HG02840 (cell line): ENCODE data around the gene EFNA5.

ENCODE experiments used
- ATAC-seq: cut with Tn5 transposase; IDR thresholded peaks from one replicate; pipeline ENCODE4 v1.9.1; 2021; ENCODE audit warnings: mild to moderate bottlenecking, moderate library complexity, moderate number of reproducible peaks; ENCODE audit not compliant: unreplicated experiment, low FRiP score

EFNA5 gene

GRCh38 chr5:107576736-107577393 lies 93.9 kb downstream of the EFNA5 start:
- ATAC-seq, result no peak

- ATAC-seq, result no peak
Measured at GRCh38 chr5:107576155-107576554, 94.6 kb downstream of the EFNA5 start.

GRCh38 chr5:107574287-107574686 lies 96.5 kb downstream of the EFNA5 start:
- no peak for ATAC-seq

GRCh38 chr5:107572715-107573368 lies 97.9 kb downstream of the EFNA5 start:
- no peak for ATAC-seq

- peak; percentile 67 for ATAC-seq
Measured at GRCh38 chr5:107571621-107572536, 98.9 kb downstream of the EFNA5 start.

GRCh38 chr5:107570805-107571531 lies 99.8 kb downstream of the EFNA5 start:
- ATAC-seq, result peak; percentile 81

GRCh38 chr5:107570181-107570580 lies 100.6 kb downstream of the EFNA5 start:
- no peak for ATAC-seq

- ATAC-seq, result no peak
Measured at GRCh38 chr5:107567901-107568671, 102.7 kb downstream of the EFNA5 start.

GRCh38 chr5:107566986-107567385 lies 103.8 kb downstream of the EFNA5 start:
- no peak for ATAC-seq

GRCh38 chr5:107565791-107566767 lies 104.7 kb downstream of the EFNA5 start:
- no peak for ATAC-seq

GRCh38 chr5:107564931-107565372 lies 105.8 kb downstream of the EFNA5 start:
- ATAC-seq, result no peak

- ATAC-seq, result no peak
Measured at GRCh38 chr5:107563959-107564544, 106.7 kb downstream of the EFNA5 start.

- no peak for ATAC-seq
Measured at GRCh38 chr5:107560377-107560776, 110.4 kb downstream of the EFNA5 start.

- no peak for ATAC-seq
Measured at GRCh38 chr5:107558823-107559375, 111.8 kb downstream of the EFNA5 start.

- no peak for ATAC-seq
Measured at GRCh38 chr5:107557051-107557658, 113.6 kb downstream of the EFNA5 start.

- no peak for ATAC-seq
Measured at GRCh38 chr5:107556575-107556974, 114.2 kb downstream of the EFNA5 start.

- ATAC-seq, result no peak
Measured at GRCh38 chr5:107555425-107556090, 115.2 kb downstream of the EFNA5 start.
